Loucy (cell line): Measurements from ENCODE around the gene GLRX5.

Experiments used
- EZH2phosphoT487 ChIP-seq: fragments of 200-600 bp; IDR thresholded peaks from 2 replicates; pipeline ENCODE4 v1.6.1; 2018; ENCODE audit warnings: antibody characterized with exemption, mild to moderate bottlenecking, moderate library complexity, borderline replicate concordance
- TF ChIP-seq, protein P1 (sequence below): fragments of 200-600 bp; sonication (generic); conservative IDR thresholded peaks from 2 replicates; pipeline ENCODE4 v1.5.1; 2014; ENCODE audit warnings: mild to moderate bottlenecking, antibody characterized with exemption, low read length

- TF ChIP-seq, protein P1, sequence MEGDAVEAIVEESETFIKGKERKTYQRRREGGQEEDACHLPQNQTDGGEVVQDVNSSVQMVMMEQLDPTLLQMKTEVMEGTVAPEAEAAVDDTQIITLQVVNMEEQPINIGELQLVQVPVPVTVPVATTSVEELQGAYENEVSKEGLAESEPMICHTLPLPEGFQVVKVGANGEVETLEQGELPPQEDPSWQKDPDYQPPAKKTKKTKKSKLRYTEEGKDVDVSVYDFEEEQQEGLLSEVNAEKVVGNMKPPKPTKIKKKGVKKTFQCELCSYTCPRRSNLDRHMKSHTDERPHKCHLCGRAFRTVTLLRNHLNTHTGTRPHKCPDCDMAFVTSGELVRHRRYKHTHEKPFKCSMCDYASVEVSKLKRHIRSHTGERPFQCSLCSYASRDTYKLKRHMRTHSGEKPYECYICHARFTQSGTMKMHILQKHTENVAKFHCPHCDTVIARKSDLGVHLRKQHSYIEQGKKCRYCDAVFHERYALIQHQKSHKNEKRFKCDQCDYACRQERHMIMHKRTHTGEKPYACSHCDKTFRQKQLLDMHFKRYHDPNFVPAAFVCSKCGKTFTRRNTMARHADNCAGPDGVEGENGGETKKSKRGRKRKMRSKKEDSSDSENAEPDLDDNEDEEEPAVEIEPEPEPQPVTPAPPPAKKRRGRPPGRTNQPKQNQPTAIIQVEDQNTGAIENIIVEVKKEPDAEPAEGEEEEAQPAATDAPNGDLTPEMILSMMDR, result no peak
- TF ChIP-seq EZH2phosphoT487, result no peak
These were observed 3.4 kb upstream of the GLRX5 start for GRCh38 chr14:95531473-95531872.
